ENCODE results near the gene RTL10. TPM values are rescaled to one million over a fixed set of nuclear protein-coding genes. Genes with fewer than 3 reads are reported as not detected.

The RTL10 gene
- total RNA-seq, 1 donor from 2014 or later: 13.0 TPM

- no peak for FAIRE-seq
Measured at GRCh38 chr22:19815823-19816290, 38.8 kb downstream of the RTL10 start.

GRCh38 chr22:19815093-19815822, 39.4 kb downstream of the RTL10 start:
- FAIRE-seq (no peak), DNase-seq (ENCODE audit: low spot score in 2 of 2) (no peak)

More at GRCh38 chr22:19815823-19816290, 38.8 kb downstream of the RTL10 start:
- no peak for DNase-seq (ENCODE audit: low spot score in 2 of 2)

GRCh38 chr22:19814428-19814827, 40.2 kb downstream of the RTL10 start:
- DNase-seq (ENCODE audit: low spot score in 2 of 2) (no peak), FAIRE-seq (no peak)

GRCh38 chr22:19812910-19813309, 41.8 kb downstream of the RTL10 start:
- FAIRE-seq: no peak
- no peak for DNase-seq (ENCODE audit: low spot score in 2 of 2)

GRCh38 chr22:19811811-19812771, 42.6 kb downstream of the RTL10 start:
- FAIRE-seq (no peak), DNase-seq (ENCODE audit: low spot score in 2 of 2) (peak in 1 of 2 donors; percentile 50)

GRCh38 chr22:19811211-19811621, 43.5 kb downstream of the RTL10 start:
- FAIRE-seq: no peak
- DNase-seq (ENCODE audit: low spot score in 2 of 2): no peak

GRCh38 chr22:19810381-19811201, 44.1 kb downstream of the RTL10 start:
- FAIRE-seq (no peak), DNase-seq (ENCODE audit: low spot score in 2 of 2) (no peak)

GRCh38 chr22:19809741-19810140, 44.9 kb downstream of the RTL10 start:
- no peak for FAIRE-seq
- no peak for DNase-seq (ENCODE audit: low spot score in 2 of 2)

- no peak for DNase-seq (ENCODE audit: low spot score in 2 of 2)
- no peak for FAIRE-seq
Measured at GRCh38 chr22:19808873-19809478, 45.7 kb downstream of the RTL10 start.

- FAIRE-seq: no peak
Measured at GRCh38 chr22:19807914-19808872, 46.5 kb downstream of the RTL10 start.

GRCh38 chr22:19807161-19807913, 47.3 kb downstream of the RTL10 start:
- FAIRE-seq (no peak), DNase-seq (ENCODE audit: low spot score in 2 of 2) (no peak)

More at GRCh38 chr22:19807914-19808872, 46.5 kb downstream of the RTL10 start:
- no peak for DNase-seq (ENCODE audit: low spot score in 2 of 2)

- no peak for FAIRE-seq
- no peak for DNase-seq (ENCODE audit: low spot score in 2 of 2)
Measured at GRCh38 chr22:19806213-19807160, 48.2 kb downstream of the RTL10 start.

GRCh38 chr22:19805821-19806212, 48.9 kb downstream of the RTL10 start:
- no peak for DNase-seq (ENCODE audit: low spot score in 2 of 2)
- no peak for FAIRE-seq

Data from frontal cortex (tissue), 4 donors.